Naive thymus-derived CD8-positive, alpha-beta T cell (primary cell): ENCODE measurements around the gene TMEM106B. TPM values are rescaled to one million over a fixed set of nuclear protein-coding genes. Genes with fewer than 3 reads are reported as not detected.
"Not testable (repeated sequence)": the region's sequence is repeated elsewhere in the genome, so short reads cannot be mapped to it uniquely, and the experiment has no call there.

Experiments used
- ATAC-seq, 2 donors: fragments of 150-1000 bp; cut with Tn5 transposase in 1 of 2; sonication (Bioruptor Pico), chemical (Tn5 transposase) in 1 of 2; 1 replicate in 1 of 2; 2 replicates in 1 of 2; pipeline ENCODE4 v1.10.0; 2021; ENCODE audit warnings: mild to moderate bottlenecking in 2 of 2, moderate library complexity in 2 of 2
- POLR2A ChIA-PET: fragments of 350-600 bp; sonication (Branson Sonifier 250); formaldehyde crosslinking; loops from one replicate; lab custom pipeline; 2021; ENCODE audit warnings: antibody characterized with exemption; lab: Charles Lee
- DNase-seq, 10 donors: peaks; one replicate each; pipeline versions ENCODE4 v3.0.0 to v3.0.0-alpha.2; 2020 to 2022
- H3K27ac Mint-ChIP-seq, 10 donors: one replicate each; pipeline ENCODE4 v1.8.0; 2020 to 2022; ENCODE audit warnings: mild to moderate bottlenecking in 10 of 10, mixed read lengths in 10 of 10, moderate library complexity in 4 of 10, inconsistent platforms in 1 of 10
- H3K27me3 Mint-ChIP-seq, 5 donors: one replicate each; pipeline ENCODE4 v1.8.0; 2021 to 2022; ENCODE audit warnings: mixed read lengths in 5 of 5
- H3K36me3 Mint-ChIP-seq, 3 donors: one replicate each; pipeline ENCODE4 v1.8.0; 2020 to 2022; ENCODE audit warnings: mixed read lengths in 3 of 3, mild to moderate bottlenecking in 2 of 3, inconsistent platforms in 1 of 3
- H3K4me1 Mint-ChIP-seq, 4 donors: one replicate each; pipeline ENCODE4 v1.8.0; 2021 to 2022; ENCODE audit warnings: mixed read lengths in 4 of 4
- H3K4me3 Mint-ChIP-seq, 10 donors: one replicate each; pipeline ENCODE4 v1.8.0; 2020 to 2022; ENCODE audit warnings: mild to moderate bottlenecking in 10 of 10, mixed read lengths in 10 of 10, moderate library complexity in 6 of 10, inconsistent platforms in 1 of 10
- H3K9me3 Mint-ChIP-seq, 9 donors: one replicate each; pipeline ENCODE4 v1.8.0; 2020 to 2022; ENCODE audit warnings: mixed read lengths in 9 of 9, mild to moderate bottlenecking in 3 of 9, inconsistent platforms in 1 of 9, moderate library complexity in 1 of 9
- polyA plus RNA-seq, 3 donors: library from polyadenylated mRNA; unstranded; fragments of 300-500 nt; fragmentation: Illumina TruSeq; gene quantifications; one replicate each; pipeline ENCODE4 v1.2.3, GENCODE V29; 2021
- total RNA-seq, 8 experiments: library from RNA in 2 of 8; stranded (reverse) in 2 of 8; gene quantifications; one replicate each; pipeline ENCODE4 v1.2.3 and lab custom pipeline; 2021 to 2026

Gene TMEM106B
- total and polyA plus RNA-seq, 5 experiments from 2014 or later = 40.9 to 57.6 (median 45.6) TPM

DNA sequence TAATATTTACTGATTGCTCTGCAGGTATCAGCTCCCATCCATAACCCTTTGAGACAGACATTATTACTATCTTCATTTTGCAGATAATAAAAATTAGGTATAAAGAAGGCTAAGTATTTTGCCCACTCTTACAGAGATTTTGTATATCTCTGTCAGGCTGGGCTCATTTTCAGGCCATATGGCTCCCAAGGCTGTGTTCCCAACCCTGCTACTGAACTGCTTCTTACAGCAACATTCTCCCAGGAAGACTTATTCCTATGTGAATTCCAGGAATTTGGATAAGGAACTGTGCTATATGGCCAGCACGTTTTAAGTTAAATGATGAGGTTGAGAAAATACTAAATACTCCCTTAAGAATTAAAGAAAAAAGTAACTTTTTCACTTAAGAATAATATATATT, 1.9 kb upstream of the TMEM106B start:
- POLR2A ChIA-PET = no interaction called here
- Mint-ChIP-seq H3K27ac (no peak overlapping the region), H3K36me3 (peaks cover 0 to 3% (median under 1%) of the 10 kb centered on the region in 3 donors), H3K4me1 (peaks cover 16 to 34% (median 32%) of the 10 kb centered on the region in 4 donors), H3K9me3 (no peaks in the 10 kb centered on the region), H3K27me3 (peaks cover 0 to 8% (median 0%) of the 10 kb centered on the region in 5 donors), H3K4me3 (no peak overlapping the region)
- ATAC-seq = no peak
- DNase-seq = no peak

GRCh38 chr7:12210179-12211053, 678 bp upstream of the TMEM106B start:
- POLR2A ChIA-PET = interaction anchor here (0.5 to 2.6 kb wide), 18 partner anchors 8 to 193 kb away, joined by 3 to 28 read pairs (median 4); partner anchors contain the start of gene VWDE
- H3K4me3 Mint-ChIP-seq = peak overlapping the region; percentile 94 to 99 (median 98)
- peak overlapping the region; percentile 99 to 100 (median 99) for H3K27ac Mint-ChIP-seq
- ATAC-seq (peak; percentile 36 to 43), DNase-seq (peak in 1 of 10 donors; percentile 33)
- H3K9me3 Mint-ChIP-seq = no peaks in the 10 kb centered on the region
- peaks cover 0 to 8% (median 0%) of the 10 kb centered on the region in 5 donors for H3K27me3 Mint-ChIP-seq
- peaks cover 0 to 14% (median 7%) of the 10 kb centered on the region in 3 donors for H3K36me3 Mint-ChIP-seq
- peaks cover 21 to 44% (median 40%) of the 10 kb centered on the region in 4 donors for H3K4me1 Mint-ChIP-seq

GRCh38 chr7:12211711-12212485, 804 bp downstream of the TMEM106B start:
- peak overlapping the region; percentile 94 to 99 (median 98) for H3K4me3 Mint-ChIP-seq
- no peak for ATAC-seq
- H3K9me3 Mint-ChIP-seq = no peaks in the 10 kb centered on the region
- peaks cover 26 to 55% (median 52%) of the 10 kb centered on the region in 4 donors for H3K4me1 Mint-ChIP-seq
- peaks cover 0 to 5% (median 0%) of the 10 kb centered on the region in 5 donors for H3K27me3 Mint-ChIP-seq
- peaks cover 6 to 29% (median 19%) of the 10 kb centered on the region in 3 donors for H3K36me3 Mint-ChIP-seq
- H3K27ac Mint-ChIP-seq = peak overlapping the region; percentile 98 to 100 (median 99)
- peak in 1 of 10 donors; percentile 12 for DNase-seq
- POLR2A ChIA-PET = interaction anchor here (0.6 to 2.6 kb wide), 10 partner anchors 11 to 337 kb away, joined by 3 to 28 read pairs (median 6); no protein-coding TSS in a partner anchor

- DNase-seq = no peak
- no peaks in the 10 kb centered on the region for H3K9me3 Mint-ChIP-seq
- peaks cover 33 to 73% (median 67%) of the 10 kb centered on the region in 4 donors for H3K4me1 Mint-ChIP-seq
- peak overlapping the region in 1 of 10 donors; percentile 27 for H3K27ac Mint-ChIP-seq
- peaks cover 19 to 75% (median 58%) of the 10 kb centered on the region in 3 donors for H3K36me3 Mint-ChIP-seq
- ATAC-seq = no peak
- H3K4me3 Mint-ChIP-seq = peak overlapping the region in 1 of 10 donors; percentile 18
- H3K27me3 Mint-ChIP-seq = no peaks in the 10 kb centered on the region
- POLR2A ChIA-PET = no interaction called here
Observed at GRCh38 chr7:12217311-12217710, 6.2 kb downstream of the TMEM106B start.

- no peaks in the 10 kb centered on the region for H3K27me3 Mint-ChIP-seq
- H3K4me3 Mint-ChIP-seq = peak overlapping the region in 3 of 10 donors; percentile 21 to 73 (median 49)
- H3K4me1 Mint-ChIP-seq = peaks cover 31 to 79% (median 65%) of the 10 kb centered on the region in 4 donors
- no peak for ATAC-seq
- peaks cover 0 to 2% (median 0%) of the 10 kb centered on the region in 9 donors for H3K9me3 Mint-ChIP-seq
- H3K27ac Mint-ChIP-seq = peak overlapping the region in 5 of 10 donors; percentile 11 to 77 (median 50)
- no peak for DNase-seq
- peaks cover 21 to 76% (median 69%) of the 10 kb centered on the region in 3 donors for H3K36me3 Mint-ChIP-seq
- POLR2A ChIA-PET = no interaction called here
Observed at GRCh38 chr7:12220389-12221046, 9.4 kb downstream of the TMEM106B start.

DNA sequence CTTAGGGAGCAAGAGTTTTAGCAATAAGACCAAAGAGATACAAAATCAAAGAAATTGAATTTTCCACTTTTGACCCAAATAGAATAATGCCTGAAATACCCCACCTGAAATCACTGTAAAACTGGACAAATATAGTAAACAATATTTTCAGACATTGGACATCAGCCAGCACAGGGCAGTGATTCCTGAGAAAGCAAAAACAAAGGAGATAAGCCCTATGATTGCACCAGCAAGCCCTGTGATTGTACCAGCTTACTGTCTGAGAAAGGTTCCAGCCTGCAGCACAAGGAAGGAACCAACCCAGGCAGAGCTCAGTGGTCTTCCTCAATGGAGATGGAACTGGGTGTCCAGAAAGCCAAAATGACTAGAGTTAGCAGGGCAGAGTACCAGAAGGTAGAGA, 10.3 kb downstream of the TMEM106B start:
- peak overlapping the region in 6 of 10 donors; percentile 44 to 82 (median 58) for H3K27ac Mint-ChIP-seq
- ATAC-seq = no peak
- peaks cover 23 to 75% (median 71%) of the 10 kb centered on the region in 3 donors for H3K36me3 Mint-ChIP-seq
- peaks cover 38 to 81% (median 66%) of the 10 kb centered on the region in 4 donors for H3K4me1 Mint-ChIP-seq
- no peaks in the 10 kb centered on the region for H3K27me3 Mint-ChIP-seq
- peaks cover 0 to 6% (median 1%) of the 10 kb centered on the region in 9 donors for H3K9me3 Mint-ChIP-seq
- POLR2A ChIA-PET = interaction anchor here (1.4 kb wide), 1 partner anchor 11 kb away, joined by 9 read pairs; the partner anchor contains the start of gene TMEM106B
- DNase-seq = no peak
- peak overlapping the region in 5 of 10 donors; percentile 10 to 32 (median 15) for H3K4me3 Mint-ChIP-seq

GRCh38 chr7:12222889-12223579, 11.9 kb downstream of the TMEM106B start:
- peaks cover 12 to 64% (median 58%) of the 10 kb centered on the region in 3 donors for H3K36me3 Mint-ChIP-seq
- H3K4me3 Mint-ChIP-seq = peak overlapping the region in 9 of 10 donors; percentile 37 to 80 (median 67)
- peak in 3 of 10 donors; percentile 53 to 69 (median 69) for DNase-seq
- ATAC-seq = peak; percentile 86 to 93
- no peaks in the 10 kb centered on the region for H3K27me3 Mint-ChIP-seq
- H3K4me1 Mint-ChIP-seq = peaks cover 29 to 70% (median 57%) of the 10 kb centered on the region in 4 donors
- H3K9me3 Mint-ChIP-seq = peaks cover 0 to 7% (median 2%) of the 10 kb centered on the region in 9 donors
- H3K27ac Mint-ChIP-seq = peak overlapping the region; percentile 44 to 84 (median 75)
- POLR2A ChIA-PET = interaction anchor here (0.8 to 1.2 kb wide), 3 partner anchors 12 to 48 kb away, joined by 5 to 10 read pairs (median 5); partner anchors contain the start of gene TMEM106B

DNA sequence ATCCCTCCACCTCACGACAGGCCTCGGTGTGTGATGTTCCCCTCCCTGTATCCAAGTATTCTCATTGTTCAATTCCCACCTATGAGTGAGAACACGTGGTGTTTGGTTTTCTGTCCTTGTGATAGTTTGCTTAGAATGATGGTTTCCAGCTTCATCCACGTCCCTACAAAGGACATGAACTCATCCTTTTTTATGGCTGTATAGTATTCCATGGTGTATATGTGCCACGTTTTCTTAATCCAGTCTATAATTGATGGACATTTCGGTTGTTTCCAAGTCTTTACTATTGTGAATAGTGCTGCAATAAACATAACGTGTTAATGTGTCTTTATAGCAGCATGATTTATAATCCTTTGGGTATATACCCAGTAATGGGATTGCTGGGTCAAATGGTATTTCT, 13.9 kb downstream of the TMEM106B start:
- H3K27me3 Mint-ChIP-seq, H3K9me3 Mint-ChIP-seq, ATAC-seq, DNase-seq, H3K4me3 Mint-ChIP-seq, POLR2A ChIA-PET: not testable (repeated sequence)
- Mint-ChIP-seq H3K36me3 (peaks cover 12 to 55% (median 45%) of the 10 kb centered on the region in 3 donors), H3K27ac (peak overlapping the region in 2 of 10 donors; percentile 40 to 53), H3K4me1 (peaks cover 24 to 60% (median 51%) of the 10 kb centered on the region in 4 donors)

GRCh38 chr7:12226756-12227155, 15.7 kb downstream of the TMEM106B start:
- Mint-ChIP-seq H3K36me3 (peaks cover 9 to 48% (median 41%) of the 10 kb centered on the region in 3 donors), H3K4me3 (peak overlapping the region in 2 of 10 donors; percentile 15), H3K27ac (peak overlapping the region in 1 of 10 donors; percentile 53), H3K4me1 (peaks cover 18 to 51% (median 37%) of the 10 kb centered on the region in 4 donors), H3K9me3 (peaks cover 0 to 7% (median 2%) of the 10 kb centered on the region in 9 donors), H3K27me3 (no peaks in the 10 kb centered on the region)
- DNase-seq (no peak), ATAC-seq (no peak)
- POLR2A ChIA-PET = no interaction called here

DNA sequence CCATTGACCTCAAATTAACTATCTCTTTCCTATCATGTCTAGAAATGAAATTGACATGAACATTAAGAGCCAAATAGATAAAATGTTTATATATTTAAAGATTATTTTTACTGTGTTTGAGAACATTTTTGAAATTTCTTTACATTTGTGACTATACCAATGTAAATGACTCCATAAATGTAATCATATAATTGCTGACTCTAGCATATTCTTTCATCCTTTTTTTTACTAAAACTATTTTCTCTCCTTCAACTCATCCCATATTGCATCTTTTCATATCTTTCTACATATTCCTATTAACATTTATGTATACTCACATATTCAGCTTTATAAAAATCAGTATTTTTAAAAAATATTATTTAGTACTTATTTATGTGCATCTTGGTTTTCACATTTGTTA, 16.9 kb downstream of the TMEM106B start:
- Mint-ChIP-seq H3K9me3 (peaks cover 0 to 7% (median 2%) of the 10 kb centered on the region in 9 donors), H3K36me3 (peaks cover 9 to 58% (median 41%) of the 10 kb centered on the region in 3 donors), H3K4me1 (peaks cover 16 to 40% (median 25%) of the 10 kb centered on the region in 4 donors), H3K27ac (no peak overlapping the region), H3K27me3 (no peaks in the 10 kb centered on the region), H3K4me3 (no peak overlapping the region)
- DNase-seq (no peak), ATAC-seq (no peak)
- POLR2A ChIA-PET = interaction anchor here (0.5 kb wide), 1 partner anchor 828 kb away, joined by 3 read pairs; no protein-coding TSS in a partner anchor

DNA sequence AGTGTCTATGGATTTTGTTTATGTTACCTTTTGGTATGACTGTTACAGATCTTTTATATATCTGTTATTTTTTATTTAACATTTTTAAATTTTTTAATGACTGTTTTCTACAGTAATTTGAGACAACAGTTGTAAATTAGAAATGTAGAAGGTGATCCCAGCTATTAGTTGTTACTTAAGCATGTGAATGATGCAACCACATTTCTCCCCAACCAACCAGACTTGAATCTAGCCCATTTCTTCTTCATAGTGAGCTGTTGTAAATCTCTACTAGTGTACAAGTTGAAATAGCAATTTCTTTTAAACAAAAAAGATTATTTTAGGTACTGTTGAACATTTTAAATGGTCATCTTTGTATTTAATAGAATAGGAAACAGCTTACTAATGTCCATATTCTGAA, 18.0 kb downstream of the TMEM106B start:
- H3K27ac Mint-ChIP-seq = no peak overlapping the region
- no peaks in the 10 kb centered on the region for H3K27me3 Mint-ChIP-seq
- H3K4me1 Mint-ChIP-seq = peaks cover 12 to 30% (median 20%) of the 10 kb centered on the region in 4 donors
- DNase-seq (no peak), ATAC-seq (no peak)
- H3K36me3 Mint-ChIP-seq = peaks cover 9 to 66% (median 36%) of the 10 kb centered on the region in 3 donors
- POLR2A ChIA-PET = no interaction called here
- peak overlapping the region in 1 of 10 donors; percentile 10 for H3K4me3 Mint-ChIP-seq
- H3K9me3 Mint-ChIP-seq = peaks cover 0 to 7% (median 2%) of the 10 kb centered on the region in 9 donors
